ENCODE measurements around the gene BRIP1.

DNA sequence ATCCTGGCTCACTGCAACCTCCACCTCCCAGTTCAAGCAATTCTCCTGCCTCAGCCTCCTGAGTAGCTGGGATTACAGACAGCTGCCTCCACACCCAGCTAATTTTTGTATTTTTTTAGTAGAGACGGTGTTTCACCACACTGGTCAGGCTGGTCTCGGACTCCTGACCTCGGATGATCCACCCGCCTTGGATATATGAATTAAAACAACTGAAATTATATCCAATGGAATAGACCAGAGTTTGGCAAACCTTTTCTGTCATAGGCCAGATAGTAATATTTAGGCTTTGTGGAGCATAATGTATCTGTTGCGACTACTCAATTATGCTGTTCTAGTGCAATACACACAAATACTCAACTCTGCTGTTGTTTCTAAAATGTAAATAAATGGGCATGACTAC, 178.5 kb downstream of the BRIP1 start:
- TF ChIP-seq, protein P1, sequence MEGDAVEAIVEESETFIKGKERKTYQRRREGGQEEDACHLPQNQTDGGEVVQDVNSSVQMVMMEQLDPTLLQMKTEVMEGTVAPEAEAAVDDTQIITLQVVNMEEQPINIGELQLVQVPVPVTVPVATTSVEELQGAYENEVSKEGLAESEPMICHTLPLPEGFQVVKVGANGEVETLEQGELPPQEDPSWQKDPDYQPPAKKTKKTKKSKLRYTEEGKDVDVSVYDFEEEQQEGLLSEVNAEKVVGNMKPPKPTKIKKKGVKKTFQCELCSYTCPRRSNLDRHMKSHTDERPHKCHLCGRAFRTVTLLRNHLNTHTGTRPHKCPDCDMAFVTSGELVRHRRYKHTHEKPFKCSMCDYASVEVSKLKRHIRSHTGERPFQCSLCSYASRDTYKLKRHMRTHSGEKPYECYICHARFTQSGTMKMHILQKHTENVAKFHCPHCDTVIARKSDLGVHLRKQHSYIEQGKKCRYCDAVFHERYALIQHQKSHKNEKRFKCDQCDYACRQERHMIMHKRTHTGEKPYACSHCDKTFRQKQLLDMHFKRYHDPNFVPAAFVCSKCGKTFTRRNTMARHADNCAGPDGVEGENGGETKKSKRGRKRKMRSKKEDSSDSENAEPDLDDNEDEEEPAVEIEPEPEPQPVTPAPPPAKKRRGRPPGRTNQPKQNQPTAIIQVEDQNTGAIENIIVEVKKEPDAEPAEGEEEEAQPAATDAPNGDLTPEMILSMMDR (conservative IDR thresholded peaks at IDR 0.05; ENCODE audit: low read depth in 2 of 2): no peak
- TF ChIP-seq EZH2phosphoT487 (IDR thresholded peaks at IDR 0.05; ENCODE audit: unreplicated experiment) (no peak), POLR2AphosphoS5 (IDR thresholded peaks at IDR 0.05; ENCODE audit: low read depth) (no peak), EZH2 (IDR thresholded peaks at IDR 0.05; ENCODE audit: low read depth, unreplicated experiment) (no peak), STAT1 (IDR thresholded peaks at IDR 0.05; ENCODE audit: unreplicated experiment) (no peak), JUNB (IDR thresholded peaks at IDR 0.05; ENCODE audit: unreplicated experiment) (no peak), ZNF114 (CRISPR knock-in tag; IDR thresholded peaks at IDR 0.05) (no peak), CREB1 (CRISPR knock-in tag; IDR thresholded peaks at IDR 0.05; ENCODE audit: low read depth) (no peak), ZNF331 (CRISPR knock-in tag; IDR thresholded peaks at IDR 0.05; ENCODE audit: low read depth) (no peak), NANOG (IDR thresholded peaks at IDR 0.05; ENCODE audit: borderline replicate concordance) (no peak)
- TF ChIP-seq, protein P2, sequence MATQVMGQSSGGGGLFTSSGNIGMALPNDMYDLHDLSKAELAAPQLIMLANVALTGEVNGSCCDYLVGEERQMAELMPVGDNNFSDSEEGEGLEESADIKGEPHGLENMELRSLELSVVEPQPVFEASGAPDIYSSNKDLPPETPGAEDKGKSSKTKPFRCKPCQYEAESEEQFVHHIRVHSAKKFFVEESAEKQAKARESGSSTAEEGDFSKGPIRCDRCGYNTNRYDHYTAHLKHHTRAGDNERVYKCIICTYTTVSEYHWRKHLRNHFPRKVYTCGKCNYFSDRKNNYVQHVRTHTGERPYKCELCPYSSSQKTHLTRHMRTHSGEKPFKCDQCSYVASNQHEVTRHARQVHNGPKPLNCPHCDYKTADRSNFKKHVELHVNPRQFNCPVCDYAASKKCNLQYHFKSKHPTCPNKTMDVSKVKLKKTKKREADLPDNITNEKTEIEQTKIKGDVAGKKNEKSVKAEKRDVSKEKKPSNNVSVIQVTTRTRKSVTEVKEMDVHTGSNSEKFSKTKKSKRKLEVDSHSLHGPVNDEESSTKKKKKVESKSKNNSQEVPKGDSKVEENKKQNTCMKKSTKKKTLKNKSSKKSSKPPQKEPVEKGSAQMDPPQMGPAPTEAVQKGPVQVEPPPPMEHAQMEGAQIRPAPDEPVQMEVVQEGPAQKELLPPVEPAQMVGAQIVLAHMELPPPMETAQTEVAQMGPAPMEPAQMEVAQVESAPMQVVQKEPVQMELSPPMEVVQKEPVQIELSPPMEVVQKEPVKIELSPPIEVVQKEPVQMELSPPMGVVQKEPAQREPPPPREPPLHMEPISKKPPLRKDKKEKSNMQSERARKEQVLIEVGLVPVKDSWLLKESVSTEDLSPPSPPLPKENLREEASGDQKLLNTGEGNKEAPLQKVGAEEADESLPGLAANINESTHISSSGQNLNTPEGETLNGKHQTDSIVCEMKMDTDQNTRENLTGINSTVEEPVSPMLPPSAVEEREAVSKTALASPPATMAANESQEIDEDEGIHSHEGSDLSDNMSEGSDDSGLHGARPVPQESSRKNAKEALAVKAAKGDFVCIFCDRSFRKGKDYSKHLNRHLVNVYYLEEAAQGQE (IDR thresholded peaks at IDR 0.05; ENCODE audit: unreplicated experiment): no peak

All from GM23338 (cell line).